Suprapubic skin (tissue), 4 donors: Measurements from ENCODE around the gene JPH3. TPM values are rescaled to one million over a fixed set of nuclear protein-coding genes. Genes with fewer than 3 reads are reported as not detected.
"Not testable (repeated sequence)": the region's sequence is repeated elsewhere in the genome, so short reads cannot be mapped to it uniquely, and the experiment has no call there.

Source experiments
- DNase-seq, 2 donors: peaks; one replicate each; pipeline ENCODE4 v3.0.0-alpha.2; 2019; ENCODE audit warnings: low spot score in 2 of 2
- H3K27ac ChIP-seq: fragments of 200-600 bp; sonication (generic); one replicate; pipeline ENCODE4 v1.5.1; 2019
- H3K27me3 ChIP-seq: fragments of 200-600 bp; sonication (generic); one replicate; pipeline ENCODE4 v1.5.1; 2019
- H3K36me3 ChIP-seq: fragments of 200-600 bp; sonication (generic); one replicate; pipeline ENCODE4 v1.5.1; 2019
- H3K4me1 ChIP-seq: fragments of 200-600 bp; sonication (generic); one replicate; pipeline ENCODE4 v1.5.1; 2019
- H3K4me3 ChIP-seq: fragments of 200-600 bp; sonication (generic); one replicate; pipeline ENCODE4 v1.5.1; 2019; ENCODE audit warnings: mild to moderate bottlenecking
- H3K9me3 ChIP-seq: fragments of 200-600 bp; sonication (generic); one replicate; pipeline ENCODE4 v1.5.1; 2019
- EP300 ChIP-seq: sonication (generic); formaldehyde crosslinking; IDR thresholded peaks from one replicate; pipeline ENCODE4 v1.6.1; 2017; ENCODE audit warnings: antibody characterized with exemption
- POLR2A ChIP-seq, 2 donors: fragments of 450-650 bp; IDR thresholded peaks; one replicate each; pipeline ENCODE4 v1.6.1; 2017; ENCODE audit warnings: antibody characterized with exemption in 2 of 2, mild to moderate bottlenecking in 2 of 2, moderate library complexity in 2 of 2
- POLR2AphosphoS5 ChIP-seq, 3 donors: sonication (generic); formaldehyde crosslinking; IDR thresholded peaks; one replicate each; pipeline ENCODE4 v1.6.1; 2017; ENCODE audit warnings: antibody characterized with exemption in 3 of 3
- WGBS: methylation state at CpG from one replicate; pipeline ENCODE4 v1.1.5; 2018; 5-methylcytosine and 5-hydroxymethylcytosine counted together
- total RNA-seq, 4 donors: library from RNA; depleted of rRNA; stranded (reverse); fragments of >200 nt; gene quantifications; one replicate each; pipeline ENCODE4 v1.1.0, GENCODE V29; 2016
- TF ChIP-seq, protein P1 (sequence below), 2 donors: fragments of 200-600 bp in 1 of 2; fragments of 450-650 bp in 1 of 2; sonication (generic) in 1 of 2; IDR thresholded peaks; one replicate each; pipeline ENCODE4 v1.5.1; 2016 to 2019; ENCODE audit warnings: antibody characterized with exemption in 2 of 2, mild to moderate bottlenecking in 1 of 2, moderate library complexity in 1 of 2

Gene JPH3
- total RNA-seq, 4 donors from 2014 or later, result not detected

DNA sequence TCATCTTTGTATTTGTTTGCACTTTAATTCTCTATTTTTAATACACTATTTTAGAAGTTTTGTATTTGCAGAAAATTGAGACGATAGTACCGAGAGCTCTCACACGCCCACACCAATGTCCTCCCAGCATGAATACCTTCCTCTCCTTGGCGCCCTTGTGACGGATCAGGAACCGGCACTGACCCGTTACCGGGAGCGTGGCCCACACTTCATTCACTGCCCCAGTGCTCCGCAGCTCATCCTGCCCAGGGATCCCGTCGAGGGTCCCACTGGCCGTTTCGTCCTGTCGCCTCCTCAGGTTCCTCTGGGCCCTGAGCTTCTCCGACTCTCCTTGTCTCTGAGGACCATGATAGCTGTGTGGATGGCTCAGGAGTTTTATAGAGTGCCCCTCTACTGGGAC, 112.9 kb downstream of the JPH3 start:
- DNase-seq, result no peak
- 96% methylated on average over 16 of the region's 16 CpGs for WGBS
- Histone ChIP-seq H3K9me3 (no peaks in the 10 kb centered on the region), H3K4me1 (no peaks in the 10 kb centered on the region), H3K27me3 (no peaks in the 10 kb centered on the region), H3K36me3 (peaks cover 70% of the 10 kb centered on the region), H3K4me3 (no peak overlapping the region), H3K27ac (no peak overlapping the region)
- TF ChIP-seq EP300 (no peak), POLR2A (IDR thresholded peaks at IDR 0.05) (no peak), POLR2AphosphoS5 (IDR thresholded peaks at IDR 0.05) (no peak)
- TF ChIP-seq, protein P1, sequence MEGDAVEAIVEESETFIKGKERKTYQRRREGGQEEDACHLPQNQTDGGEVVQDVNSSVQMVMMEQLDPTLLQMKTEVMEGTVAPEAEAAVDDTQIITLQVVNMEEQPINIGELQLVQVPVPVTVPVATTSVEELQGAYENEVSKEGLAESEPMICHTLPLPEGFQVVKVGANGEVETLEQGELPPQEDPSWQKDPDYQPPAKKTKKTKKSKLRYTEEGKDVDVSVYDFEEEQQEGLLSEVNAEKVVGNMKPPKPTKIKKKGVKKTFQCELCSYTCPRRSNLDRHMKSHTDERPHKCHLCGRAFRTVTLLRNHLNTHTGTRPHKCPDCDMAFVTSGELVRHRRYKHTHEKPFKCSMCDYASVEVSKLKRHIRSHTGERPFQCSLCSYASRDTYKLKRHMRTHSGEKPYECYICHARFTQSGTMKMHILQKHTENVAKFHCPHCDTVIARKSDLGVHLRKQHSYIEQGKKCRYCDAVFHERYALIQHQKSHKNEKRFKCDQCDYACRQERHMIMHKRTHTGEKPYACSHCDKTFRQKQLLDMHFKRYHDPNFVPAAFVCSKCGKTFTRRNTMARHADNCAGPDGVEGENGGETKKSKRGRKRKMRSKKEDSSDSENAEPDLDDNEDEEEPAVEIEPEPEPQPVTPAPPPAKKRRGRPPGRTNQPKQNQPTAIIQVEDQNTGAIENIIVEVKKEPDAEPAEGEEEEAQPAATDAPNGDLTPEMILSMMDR (IDR thresholded peaks at IDR 0.05), result no peak

DNA sequence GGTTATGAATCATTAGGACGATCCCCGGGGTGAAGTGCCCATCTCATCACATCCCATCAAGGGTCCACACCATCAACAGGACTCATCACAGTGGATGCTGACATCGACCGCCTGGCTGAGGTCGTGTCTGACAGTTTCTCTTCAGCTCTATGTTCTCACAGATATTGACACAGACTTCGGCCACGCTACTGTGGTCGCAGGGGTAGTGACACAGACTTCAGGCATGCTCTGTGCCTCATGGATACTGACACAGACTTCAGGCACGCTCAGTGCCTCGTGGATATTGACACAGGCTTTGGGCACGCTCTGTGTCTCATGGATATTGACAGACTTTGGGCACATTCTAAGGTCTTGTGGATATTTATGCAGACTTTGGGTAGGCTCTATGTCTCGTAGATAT, 113.3 kb downstream of the JPH3 start:
- no peak overlapping the region for H3K27ac ChIP-seq
- peaks cover 70% of the 10 kb centered on the region for H3K36me3 ChIP-seq
- TF ChIP-seq EP300 (no peak), POLR2A (IDR thresholded peaks at IDR 0.05) (no peak), POLR2AphosphoS5 (IDR thresholded peaks at IDR 0.05) (no peak)
- TF ChIP-seq, protein P1 (IDR thresholded peaks at IDR 0.05), result no peak
- H3K4me3 ChIP-seq, result no peak overlapping the region
- no peaks in the 10 kb centered on the region for H3K4me1 ChIP-seq
- WGBS, result 97% methylated on average over 9 of the region's 12 CpGs
- H3K9me3 ChIP-seq, result no peaks in the 10 kb centered on the region
- H3K27me3 ChIP-seq, result no peaks in the 10 kb centered on the region
- DNase-seq, result no peak

DNA sequence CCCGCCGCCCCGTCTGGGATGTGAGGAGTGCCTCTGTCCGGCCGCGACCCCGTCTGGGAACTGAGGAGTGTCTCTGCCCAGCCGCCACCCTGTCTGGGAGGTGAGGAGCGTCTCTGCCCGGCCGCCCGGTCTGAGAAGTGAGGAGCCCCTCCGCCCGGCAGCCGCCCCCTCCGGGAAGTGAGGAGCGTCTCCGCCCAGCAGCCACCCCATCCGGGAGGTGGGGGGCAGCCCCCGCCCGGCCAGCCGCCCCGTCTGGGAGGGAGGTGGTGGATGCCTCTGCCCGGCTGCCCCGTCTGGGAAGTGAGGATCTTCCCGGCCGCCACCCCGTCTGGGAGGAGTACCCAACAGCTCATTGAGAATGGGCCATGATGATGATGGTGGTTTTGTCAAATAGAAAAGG, 116.5 kb downstream of the JPH3 start:
- H3K4me1 ChIP-seq, H3K27ac ChIP-seq, H3K27me3 ChIP-seq, DNase-seq, H3K4me3 ChIP-seq, H3K9me3 ChIP-seq: not testable (repeated sequence)
- H3K36me3 ChIP-seq, result peaks cover 65% of the 10 kb centered on the region
- WGBS, result 95% methylated on average over 12 of the region's 28 CpGs

DNA sequence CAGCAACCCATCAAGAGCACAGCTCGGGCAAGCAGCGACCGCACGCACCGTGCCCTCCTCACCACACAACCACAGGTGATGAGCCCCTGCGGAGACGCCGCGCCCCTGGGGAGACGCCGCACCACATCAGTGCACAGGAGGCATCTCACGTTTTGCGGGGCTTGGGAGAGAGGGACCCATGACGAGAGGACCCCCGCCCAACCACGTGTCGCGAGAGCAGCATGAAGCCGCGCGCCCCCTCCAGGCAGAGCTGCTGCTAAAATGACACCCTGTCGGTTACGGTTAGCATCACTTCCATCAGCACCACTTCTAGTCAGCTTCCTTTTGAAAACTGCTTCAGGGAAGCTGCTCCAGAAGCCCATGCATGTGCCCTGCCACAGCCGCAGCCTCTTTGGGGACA, 118.1 kb downstream of the JPH3 start:
- no peaks in the 10 kb centered on the region for H3K27me3 ChIP-seq
- H3K4me3 ChIP-seq, result no peak overlapping the region
- no peak for TF ChIP-seq EP300
- TF ChIP-seq, protein P1 (IDR thresholded peaks at IDR 0.05), result no peak
- TF ChIP-seq POLR2A (IDR thresholded peaks at IDR 0.05), result no peak
- TF ChIP-seq POLR2AphosphoS5 (IDR thresholded peaks at IDR 0.05), result no peak
- H3K27ac ChIP-seq, result no peak overlapping the region
- H3K36me3 ChIP-seq, result peaks cover 56% of the 10 kb centered on the region
- WGBS, result 97% methylated on average over 24 of the region's 24 CpGs
- no peaks in the 10 kb centered on the region for H3K9me3 ChIP-seq
- H3K4me1 ChIP-seq, result no peaks in the 10 kb centered on the region
- no peak for DNase-seq

DNA sequence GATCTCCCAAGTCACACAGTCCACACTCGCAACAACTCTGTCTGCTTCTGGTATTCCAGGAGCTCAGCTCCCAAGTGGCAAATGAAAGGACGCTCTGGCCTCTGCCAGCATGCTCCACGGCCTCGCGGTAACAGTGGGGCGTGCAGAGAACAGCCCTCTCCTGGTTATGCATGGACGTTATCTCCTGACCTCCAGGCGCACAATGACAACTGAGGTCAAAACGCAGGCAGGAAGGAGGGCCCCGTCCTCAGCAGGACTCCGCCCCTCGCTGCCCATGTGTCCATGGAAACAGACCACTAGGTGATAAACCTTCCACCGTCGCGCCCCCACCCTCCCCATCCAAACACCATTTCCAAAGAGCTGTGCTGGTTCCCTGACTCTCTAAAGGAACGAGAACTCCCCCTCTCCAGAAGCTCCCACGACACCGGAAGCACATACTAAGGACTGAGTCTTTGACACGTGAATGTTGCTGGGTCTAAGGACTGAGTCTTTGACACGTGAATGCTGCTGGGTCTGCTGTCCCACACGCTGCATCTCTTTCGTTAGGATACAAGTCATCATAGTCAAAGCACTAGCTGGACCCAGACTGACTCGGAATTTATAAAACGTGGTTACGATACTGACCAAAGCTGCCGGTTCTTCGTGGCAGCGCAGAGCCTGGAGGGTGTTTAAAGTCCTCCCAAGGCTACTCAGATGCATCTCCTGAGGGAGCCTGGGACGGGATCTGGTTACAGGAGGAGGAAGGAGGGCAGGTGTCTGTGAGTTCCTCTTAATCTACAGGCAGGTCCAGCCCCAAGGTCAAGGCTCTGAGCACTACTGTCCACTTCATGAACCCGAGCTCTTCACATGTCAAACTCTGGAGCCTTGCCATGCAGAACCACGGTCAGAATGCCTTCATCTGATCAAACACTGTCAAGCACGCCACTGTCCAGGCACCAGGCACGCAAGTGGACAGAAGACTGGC, 119.6 kb downstream of the JPH3 start:
- Histone ChIP-seq H3K4me1 (no peaks in the 10 kb centered on the region), H3K27ac (no peak overlapping the region), H3K9me3 (no peaks in the 10 kb centered on the region), H3K27me3 (no peaks in the 10 kb centered on the region), H3K36me3 (peaks cover 48% of the 10 kb centered on the region), H3K4me3 (no peak overlapping the region)
- 87% methylated on average over 25 of the region's 33 CpGs for WGBS
- TF ChIP-seq POLR2A (IDR thresholded peaks at IDR 0.05) (no peak), EP300 (no peak), POLR2AphosphoS5 (IDR thresholded peaks at IDR 0.05) (no peak)
- TF ChIP-seq, protein P1 (IDR thresholded peaks at IDR 0.05), result no peak
- no peak for DNase-seq
